ENCODE measurements around the gene IL3RA.
"Not testable (repeated sequence)": the region's sequence is repeated elsewhere in the genome, so short reads cannot be mapped to it uniquely, and the experiment has no call there.

GRCh38 chrX:1403867-1404266, 67.3 kb downstream of the IL3RA start:
- TF ChIP-seq CTCF (conservative IDR thresholded peaks at IDR 0.05; ENCODE audit: low read depth, low read length); EZH2 (IDR thresholded peaks at IDR 0.05; ENCODE audit: borderline replicate concordance, low read depth, low read length, poor library complexity, severe bottlenecking): not testable (repeated sequence)

Measured in A673 (cell line).